ENCODE results near the gene DTX3.
"Not testable (repeated sequence)": the region's sequence is repeated elsewhere in the genome, so short reads cannot be mapped to it uniquely, and the experiment has no call there.

The DTX3 gene

GRCh38 chr12:57585156-57585555 is 19.5 kb upstream of the DTX3 start:
- ChIA-PET POLR2A (no interaction called here), CTCF (interaction anchor here (0.9 to 3.9 kb wide), 5 partner anchors 10 to 151 kb away, joined by 3 to 22 read pairs (median 7); no protein-coding TSS in a partner anchor)
- TF ChIP-seq FOXA1 (IDR thresholded peaks at IDR 0.05): no peak
- TF ChIP-seq LEF1 (IDR thresholded peaks at IDR 0.05; ENCODE audit: borderline replicate concordance): no peak
- no peak for TF ChIP-seq ARNT (IDR thresholded peaks at IDR 0.05)
- no peak for TF ChIP-seq HDGF (IDR thresholded peaks at IDR 0.05; ENCODE audit: borderline replicate concordance)
- TF ChIP-seq TARDBP (IDR thresholded peaks at IDR 0.05): no peak
- no peak for TF ChIP-seq NFRKB (IDR thresholded peaks at IDR 0.05)
- no peak for TF ChIP-seq FOXK2 (IDR thresholded peaks at IDR 0.05)
- no peak for TF ChIP-seq BHLHE40 (IDR thresholded peaks at IDR 0.05; ENCODE audit: borderline replicate concordance)
- TF ChIP-seq SUZ12 (IDR thresholded peaks at IDR 0.05): no peak
- DNase-seq (ENCODE audit: extremely low spot score): no peak

DNA sequence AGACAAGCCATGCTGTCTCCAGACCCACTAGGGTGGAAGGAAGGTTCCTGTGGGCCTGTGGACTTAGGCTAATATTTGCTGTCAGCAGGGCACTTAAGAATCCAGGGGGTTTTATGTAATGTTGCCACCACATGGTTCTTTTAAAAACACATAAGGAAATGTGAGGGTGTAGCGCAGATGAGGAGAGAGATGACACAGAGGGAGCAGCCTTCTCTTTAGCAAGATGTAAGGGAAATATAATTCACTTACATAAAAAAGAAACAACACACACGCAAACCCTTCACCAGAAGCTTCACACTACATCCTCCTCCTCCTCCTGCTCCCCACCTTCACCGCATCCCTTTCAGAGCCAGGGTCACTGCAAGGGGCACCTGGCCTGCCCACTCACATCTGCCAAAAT is 18.5 kb upstream of the DTX3 start:
- POLR2A ChIA-PET: no interaction called here
- CTCF ChIA-PET: interaction anchor here (0.9 to 1.4 kb wide), 2 partner anchors 11 to 13 kb away, joined by 3 to 7 read pairs; no protein-coding TSS in a partner anchor
- no peak for DNase-seq (ENCODE audit: extremely low spot score)
- TF ChIP-seq CTBP1 (IDR thresholded peaks at IDR 0.05; ENCODE audit: borderline replicate concordance) (no peak), TARDBP (IDR thresholded peaks at IDR 0.05) (no peak), SUZ12 (IDR thresholded peaks at IDR 0.05) (no peak), PKNOX1 (IDR thresholded peaks at IDR 0.05) (no peak), NFRKB (IDR thresholded peaks at IDR 0.05) (no peak), ARNT (IDR thresholded peaks at IDR 0.05) (no peak), LEF1 (IDR thresholded peaks at IDR 0.05; ENCODE audit: borderline replicate concordance) (no peak), ZNF384 (IDR thresholded peaks at IDR 0.05) (no peak), FOXK2 (IDR thresholded peaks at IDR 0.05) (no peak), HDGF (IDR thresholded peaks at IDR 0.05; ENCODE audit: borderline replicate concordance) (no peak), L3MBTL2 (conservative IDR thresholded peaks at IDR 0.05) (no peak), SP1 (IDR thresholded peaks at IDR 0.05) (no peak), FOXM1 (IDR thresholded peaks at IDR 0.05; ENCODE audit: borderline replicate concordance) (no peak), BHLHE40 (IDR thresholded peaks at IDR 0.05; ENCODE audit: borderline replicate concordance) (no peak), ELF4 (IDR thresholded peaks at IDR 0.05) (no peak), FOXA1 (IDR thresholded peaks at IDR 0.05) (no peak)

DNA sequence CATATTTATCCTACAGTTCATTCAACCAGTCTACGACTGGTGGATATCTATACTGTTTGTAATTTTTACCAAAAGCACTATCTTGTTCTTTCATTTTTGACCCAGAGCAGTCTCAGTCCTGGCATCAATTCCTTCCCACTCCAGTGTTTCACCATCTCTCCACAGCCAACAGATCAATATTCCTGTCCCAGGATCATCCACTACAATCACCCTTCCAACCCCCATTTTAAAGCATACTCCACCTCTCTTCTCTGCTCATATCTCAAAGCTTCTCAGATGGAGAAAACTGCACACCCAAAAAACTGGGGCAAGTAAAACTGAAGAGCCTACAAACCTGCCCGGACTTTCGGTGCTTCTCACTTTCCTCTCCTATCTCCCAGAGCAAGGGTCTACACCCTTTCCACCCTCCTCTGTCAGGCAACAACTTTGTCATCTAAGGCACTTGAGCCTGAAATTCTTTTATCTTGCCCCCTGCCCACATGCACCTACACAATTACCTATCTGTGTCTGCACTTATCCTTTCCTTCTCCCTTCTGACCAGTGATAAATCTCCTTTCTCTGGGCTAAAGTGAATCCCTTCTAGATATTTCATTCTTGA is 17.7 kb upstream of the DTX3 start:
- CTCF ChIA-PET: no interaction called here
- DNase-seq (ENCODE audit: extremely low spot score): no peak
- TF ChIP-seq ELF4 (IDR thresholded peaks at IDR 0.05) (no peak), FOXM1 (IDR thresholded peaks at IDR 0.05; ENCODE audit: borderline replicate concordance) (no peak), CTBP1 (IDR thresholded peaks at IDR 0.05; ENCODE audit: borderline replicate concordance) (no peak), PKNOX1 (IDR thresholded peaks at IDR 0.05) (no peak), SUZ12 (IDR thresholded peaks at IDR 0.05) (no peak), TARDBP (IDR thresholded peaks at IDR 0.05) (no peak), ARNT (IDR thresholded peaks at IDR 0.05) (no peak), FOXK2 (IDR thresholded peaks at IDR 0.05) (no peak), HDGF (IDR thresholded peaks at IDR 0.05; ENCODE audit: borderline replicate concordance) (no peak), SP1 (IDR thresholded peaks at IDR 0.05) (no peak), L3MBTL2 (conservative IDR thresholded peaks at IDR 0.05) (no peak), ZNF384 (IDR thresholded peaks at IDR 0.05) (no peak), LEF1 (IDR thresholded peaks at IDR 0.05; ENCODE audit: borderline replicate concordance) (no peak), NFRKB (IDR thresholded peaks at IDR 0.05) (no peak), FOXA1 (IDR thresholded peaks at IDR 0.05) (no peak), BHLHE40 (IDR thresholded peaks at IDR 0.05; ENCODE audit: borderline replicate concordance) (no peak)
- POLR2A ChIA-PET: no interaction called here

DNA sequence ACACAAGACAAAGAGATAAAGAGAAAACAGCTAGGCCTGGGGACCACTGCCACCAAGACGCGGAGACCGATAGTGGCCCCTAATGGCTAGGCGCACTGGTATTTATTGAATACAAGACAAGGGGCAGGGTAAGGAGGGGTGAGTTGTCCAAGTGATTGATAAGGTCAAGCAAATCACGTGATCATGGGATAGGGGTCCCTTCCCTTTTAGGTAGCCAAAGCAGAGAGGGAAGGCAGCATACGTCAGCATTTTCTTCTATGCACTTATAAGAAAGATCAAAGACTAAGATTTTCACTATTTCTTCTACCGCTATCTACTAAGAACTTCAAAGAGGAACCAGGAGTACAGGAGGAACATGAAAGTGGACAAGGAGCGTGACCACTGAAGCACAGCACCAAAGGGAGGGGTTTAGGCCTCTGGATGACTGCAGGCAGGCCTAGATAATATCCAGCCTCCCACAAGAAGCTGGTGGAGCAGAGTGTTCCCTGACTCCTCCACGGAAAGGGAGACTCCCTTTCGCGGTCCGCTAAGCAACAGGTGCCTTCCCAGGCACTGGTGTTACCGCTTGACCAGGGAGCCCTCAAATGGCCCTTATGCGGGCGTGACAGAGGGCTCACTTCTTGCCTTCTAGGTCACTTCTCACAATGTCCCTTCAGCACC is 15.5 kb upstream of the DTX3 start:
- POLR2A ChIA-PET; DNase-seq (ENCODE audit: extremely low spot score); CTCF ChIA-PET: not testable (repeated sequence)

DNA sequence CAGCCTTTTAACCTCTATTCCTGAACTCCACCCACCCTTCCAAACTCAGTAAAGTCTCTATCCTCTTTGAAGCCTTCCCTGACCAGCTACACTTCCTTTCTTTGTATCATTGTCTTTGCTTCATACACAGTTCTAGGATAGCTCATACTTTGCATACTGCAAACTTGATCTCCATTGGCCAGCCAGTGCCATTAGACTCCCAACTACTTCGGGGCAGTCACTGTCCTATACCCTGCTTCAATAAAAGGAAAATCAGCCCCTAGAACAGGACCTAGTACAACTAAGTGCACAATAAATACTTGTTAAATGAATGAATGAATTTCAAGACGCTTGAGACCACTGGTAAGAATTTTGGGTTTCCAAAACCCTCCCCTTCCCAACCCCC is 14.2 kb upstream of the DTX3 start:
- POLR2A ChIA-PET: interaction anchor here (0.8 to 4.8 kb wide), 8 partner anchors 9 to 82 kb away, joined by 3 to 41 read pairs (median 4); partner anchors contain the start of genes ARHGEF25 and DDIT3
- CTCF ChIA-PET: interaction anchor here (1.1 kb wide), 1 partner anchor 136 kb away, joined by 3 read pairs; no protein-coding TSS in a partner anchor
- no peak for DNase-seq (ENCODE audit: extremely low spot score)
- TF ChIP-seq PKNOX1 (IDR thresholded peaks at IDR 0.05): no peak
- no peak for TF ChIP-seq BHLHE40 (IDR thresholded peaks at IDR 0.05; ENCODE audit: borderline replicate concordance)
- TF ChIP-seq FOXM1 (IDR thresholded peaks at IDR 0.05; ENCODE audit: borderline replicate concordance): no peak
- no peak for TF ChIP-seq FOXK2 (IDR thresholded peaks at IDR 0.05)
- no peak for TF ChIP-seq ARNT (IDR thresholded peaks at IDR 0.05)
- TF ChIP-seq SP1 (IDR thresholded peaks at IDR 0.05): no peak
- no peak for TF ChIP-seq ZNF384 (IDR thresholded peaks at IDR 0.05)
- no peak for TF ChIP-seq CTBP1 (IDR thresholded peaks at IDR 0.05; ENCODE audit: borderline replicate concordance)
- TF ChIP-seq NFRKB (IDR thresholded peaks at IDR 0.05): no peak
- no peak for TF ChIP-seq FOXA1 (IDR thresholded peaks at IDR 0.05)
- no peak for TF ChIP-seq SUZ12 (IDR thresholded peaks at IDR 0.05)
- no peak for TF ChIP-seq TARDBP (IDR thresholded peaks at IDR 0.05)
